ENCODE data around the gene RIBC1. TPM values are rescaled to one million over a fixed set of nuclear protein-coding genes. Genes with fewer than 3 reads are reported as not detected.

Gene RIBC1
- total and polyA plus RNA-seq, 9 of the 15 experiments (the other 6 are each of a cell fraction or from before 2014, with no cell fraction given) = 0.07 to 0.51 (median 0.44) TPM

- no peak for TF ChIP-seq SP2 (IDR thresholded peaks at IDR 0.05; ENCODE audit: extremely low read depth, low read depth, low read length, poor library complexity, severe bottlenecking)
- TF ChIP-seq RNF219 (CRISPR knock-in tag; IDR thresholded peaks at IDR 0.05) = no peak
- no peak for TF ChIP-seq PCBP1 (IDR thresholded peaks at IDR 0.05; ENCODE audit: low read depth, low read length, poor library complexity, severe bottlenecking)
- TF ChIP-seq MAFK (IDR thresholded peaks at IDR 0.05; ENCODE audit: low read length) = peak; percentile 33; the same call in 1 of the 2 replicates
- peak; percentile 58; the same call in 1 of the 2 replicates for TF ChIP-seq MTA3 (IDR thresholded peaks at IDR 0.05; ENCODE audit: borderline replicate concordance)
- peak; percentile 41 to 52; a peak in 1 of 4 replicates for TF ChIP-seq MLLT1 (IDR thresholded peaks at IDR 0.05)
- TF ChIP-seq DACH1 (IDR thresholded peaks at IDR 0.05; ENCODE audit: partially characterized antibody) = peak; percentile 6
- no peak for TF ChIP-seq POLR3G (IDR thresholded peaks at IDR 0.05; ENCODE audit: extremely low read depth, insufficient read length, insufficient replicate concordance)
- no peak for TF ChIP-seq NR4A1 (CRISPR knock-in tag; IDR thresholded peaks at IDR 0.05)
- TF ChIP-seq NR4A1 (tag; IDR thresholded peaks at IDR 0.05) = no peak
- TF ChIP-seq HMGXB4 (CRISPR knock-in tag; IDR thresholded peaks at IDR 0.05) = no peak
- TF ChIP-seq NR0B1 (IDR thresholded peaks at IDR 0.05; ENCODE audit: partially characterized antibody) = no peak
- no peak for TF ChIP-seq STAT5B (CRISPR knock-in tag; IDR thresholded peaks at IDR 0.05)
- TF ChIP-seq POLR3A (IDR thresholded peaks at IDR 0.05; ENCODE audit: borderline replicate concordance, extremely low read depth, insufficient read depth, insufficient read length) = no peak
- no peak for TF ChIP-seq NCOA2 (IDR thresholded peaks at IDR 0.05; ENCODE audit: partially characterized antibody in 2 of 2)
- TF ChIP-seq BHLHE40 (IDR thresholded peaks at IDR 0.05; ENCODE audit: low read length) = peak; percentile 49
- no peak for TF ChIP-seq CBX1 (IDR thresholded peaks at IDR 0.05; ENCODE audit: low read depth)
- TF ChIP-seq ZNF263 (CRISPR knock-in tag; IDR thresholded peaks at IDR 0.05; ENCODE audit: borderline replicate concordance) = no peak; the same call in 1 of the 2 replicates
- TF ChIP-seq SMC3 (conservative IDR thresholded peaks at IDR 0.05; ENCODE audit: insufficient read depth, low read depth, low read length) = no peak
- no peak for TF ChIP-seq TAF15 (IDR thresholded peaks at IDR 0.05; ENCODE audit: low read depth, low read length)
- no peak; the same call in 1 of the 2 replicates for TF ChIP-seq ESRRA (IDR thresholded peaks at IDR 0.05; ENCODE audit: borderline replicate concordance, low read depth)
These were observed 48.4 kb upstream of the RIBC1 start (continued) for GRCh38 chrX:53374222-53374820.
